NCI-H460 (cell line): ENCODE results near the gene PAEP. TPM values are rescaled to one million over a fixed set of nuclear protein-coding genes. Genes with fewer than 3 reads are reported as not detected.

Experiments
- DNase-seq: peaks from one replicate; pipeline ENCODE4 v3.0.0-alpha.2; 2016; ENCODE audit warnings: low read depth; ENCODE audit errors: extremely low read depth
- total RNA-seq: library from RNA; depleted of rRNA; stranded (reverse); fragments of >200 nt; shearing (Covaris generic); gene quantifications from 2 replicates; pipeline ENCODE4 v1.2.3, GENCODE V29; 2014

The PAEP gene
- total RNA-seq, 1 experiment from 2014 or later, result 2.9 TPM

GRCh38 chr9:135590486-135591079 is 29.0 kb downstream of the PAEP start:
- DNase-seq, result no peak

- no peak for DNase-seq
These were observed 30.2 kb downstream of the PAEP start for GRCh38 chr9:135591506-135592330.

GRCh38 chr9:135592331-135592590 is 30.7 kb downstream of the PAEP start:
- DNase-seq, result no peak

- no peak for DNase-seq
These were observed 31.1 kb downstream of the PAEP start for GRCh38 chr9:135592625-135593024.

GRCh38 chr9:135596211-135596610 is 34.7 kb downstream of the PAEP start:
- DNase-seq, result no peak

GRCh38 chr9:135600296-135600817 is 38.8 kb downstream of the PAEP start:
- DNase-seq, result no peak

GRCh38 chr9:135601988-135602387 is 40.4 kb downstream of the PAEP start:
- DNase-seq, result no peak

GRCh38 chr9:135602789-135603481 is 41.4 kb downstream of the PAEP start:
- peak; percentile 37 for DNase-seq

- DNase-seq, result no peak
These were observed 43.1 kb downstream of the PAEP start for GRCh38 chr9:135604437-135605237.

GRCh38 chr9:135605238-135605781 is 43.8 kb downstream of the PAEP start:
- DNase-seq, result no peak

- no peak for DNase-seq
These were observed 45.3 kb downstream of the PAEP start for GRCh38 chr9:135606885-135607259.

- DNase-seq, result no peak
These were observed 46.1 kb downstream of the PAEP start for GRCh38 chr9:135607401-135608293.

GRCh38 chr9:135608294-135608998 is 46.9 kb downstream of the PAEP start:
- DNase-seq, result no peak

- no peak for DNase-seq
These were observed 47.4 kb downstream of the PAEP start for GRCh38 chr9:135608999-135609317.

GRCh38 chr9:135609366-135609955 is 47.9 kb downstream of the PAEP start:
- no peak for DNase-seq

- DNase-seq, result no peak
These were observed 49.0 kb downstream of the PAEP start for GRCh38 chr9:135610290-135611141.

GRCh38 chr9:135611142-135611874 is 49.8 kb downstream of the PAEP start:
- no peak for DNase-seq
